Activated CD8-positive, alpha-beta T cell treated with anti-CD3 and anti-CD28 coated beads for 36 hours (primary cell): ENCODE data around the gene LDLR. TPM values are rescaled to one million over a fixed set of nuclear protein-coding genes. Genes with fewer than 3 reads are reported as not detected.
"Not testable (repeated sequence)": the region's sequence is repeated elsewhere in the genome, so short reads cannot be mapped to it uniquely, and the experiment has no call there.

Experiments used
- ATAC-seq: fragments of 200-7000 bp; cut with Tn5 transposase; one replicate; pipeline ENCODE4 v1.10.0; 2021; ENCODE audit warnings: mild to moderate bottlenecking, moderate library complexity
- CTCF ChIA-PET: fragments of 350-600 bp; sonication (Branson Sonifier 250); formaldehyde crosslinking; loops from one replicate; lab custom pipeline; 2021; ENCODE audit warnings: antibody characterized with exemption; lab: Charles Lee
- POLR2A ChIA-PET: fragments of 350-600 bp; sonication (Branson Sonifier 250); formaldehyde crosslinking; loops from one replicate; lab custom pipeline; 2021; ENCODE audit warnings: antibody characterized with exemption; lab: Charles Lee
- DNase-seq: peaks from one replicate; pipeline ENCODE4 v3.0.0-alpha.2; 2020
- H3K27ac Mint-ChIP-seq: one replicate; pipeline ENCODE4 v1.8.0; 2021; ENCODE audit warnings: mild to moderate bottlenecking, mixed read lengths
- H3K27me3 Mint-ChIP-seq: one replicate; pipeline ENCODE4 v1.8.0; 2021; ENCODE audit warnings: mixed read lengths
- H3K36me3 Mint-ChIP-seq: one replicate; pipeline ENCODE4 v1.8.0; 2021; ENCODE audit warnings: low read depth, mixed read lengths
- H3K4me1 Mint-ChIP-seq: one replicate; pipeline ENCODE4 v1.8.0; 2021; ENCODE audit warnings: low read depth, mixed read lengths
- H3K4me3 Mint-ChIP-seq: one replicate; pipeline ENCODE4 v1.8.0; 2021; ENCODE audit warnings: mild to moderate bottlenecking, moderate library complexity, mixed read lengths
- H3K9me3 Mint-ChIP-seq: one replicate; pipeline ENCODE4 v1.8.0; 2021; ENCODE audit warnings: mixed read lengths
- intact Hi-C: fragments of 100-400 bp; cut with micrococcal nuclease; formaldehyde crosslinking; loops from one replicate; pipeline ENCODE4 v1.10.0; 2022
- total RNA-seq, 2 experiments: library from RNA; stranded (reverse); gene quantifications; one replicate each; pipeline ENCODE4 v1.2.3, GENCODE V29; 2021
- TF ChIP-seq, protein P1 (sequence below): fragments of 200-600 bp; IDR thresholded peaks from one replicate; pipeline ENCODE4 v1.8.0; 2022; ENCODE audit warnings: antibody characterized with exemption, mild to moderate bottlenecking

LDLR gene
- total RNA-seq, 2 experiments from 2014 or later = 54.7 to 56.5 TPM

GRCh38 chr19:11115042-11115441, 25.8 kb downstream of the LDLR start:
- intact Hi-C loops = no loop called here
- TF ChIP-seq, protein P1, sequence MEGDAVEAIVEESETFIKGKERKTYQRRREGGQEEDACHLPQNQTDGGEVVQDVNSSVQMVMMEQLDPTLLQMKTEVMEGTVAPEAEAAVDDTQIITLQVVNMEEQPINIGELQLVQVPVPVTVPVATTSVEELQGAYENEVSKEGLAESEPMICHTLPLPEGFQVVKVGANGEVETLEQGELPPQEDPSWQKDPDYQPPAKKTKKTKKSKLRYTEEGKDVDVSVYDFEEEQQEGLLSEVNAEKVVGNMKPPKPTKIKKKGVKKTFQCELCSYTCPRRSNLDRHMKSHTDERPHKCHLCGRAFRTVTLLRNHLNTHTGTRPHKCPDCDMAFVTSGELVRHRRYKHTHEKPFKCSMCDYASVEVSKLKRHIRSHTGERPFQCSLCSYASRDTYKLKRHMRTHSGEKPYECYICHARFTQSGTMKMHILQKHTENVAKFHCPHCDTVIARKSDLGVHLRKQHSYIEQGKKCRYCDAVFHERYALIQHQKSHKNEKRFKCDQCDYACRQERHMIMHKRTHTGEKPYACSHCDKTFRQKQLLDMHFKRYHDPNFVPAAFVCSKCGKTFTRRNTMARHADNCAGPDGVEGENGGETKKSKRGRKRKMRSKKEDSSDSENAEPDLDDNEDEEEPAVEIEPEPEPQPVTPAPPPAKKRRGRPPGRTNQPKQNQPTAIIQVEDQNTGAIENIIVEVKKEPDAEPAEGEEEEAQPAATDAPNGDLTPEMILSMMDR = no peak
- Mint-ChIP-seq H3K27ac (no peak overlapping the region), H3K4me3 (no peak overlapping the region), H3K36me3 (peaks cover 62% of the 10 kb centered on the region), H3K9me3 (no peaks in the 10 kb centered on the region), H3K4me1 (no peaks in the 10 kb centered on the region), H3K27me3 (no peaks in the 10 kb centered on the region)
- no peak for ATAC-seq
- ChIA-PET POLR2A (interaction anchor here (1.3 to 1.6 kb wide), 2 partner anchors 15 to 17 kb away, joined by 4 to 5 read pairs; no protein-coding TSS in a partner anchor), CTCF (interaction anchor here (0.9 to 1.3 kb wide), 2 partner anchors 11 kb away, joined by 3 to 6 read pairs; no protein-coding TSS in a partner anchor)
- no peak for DNase-seq

DNA sequence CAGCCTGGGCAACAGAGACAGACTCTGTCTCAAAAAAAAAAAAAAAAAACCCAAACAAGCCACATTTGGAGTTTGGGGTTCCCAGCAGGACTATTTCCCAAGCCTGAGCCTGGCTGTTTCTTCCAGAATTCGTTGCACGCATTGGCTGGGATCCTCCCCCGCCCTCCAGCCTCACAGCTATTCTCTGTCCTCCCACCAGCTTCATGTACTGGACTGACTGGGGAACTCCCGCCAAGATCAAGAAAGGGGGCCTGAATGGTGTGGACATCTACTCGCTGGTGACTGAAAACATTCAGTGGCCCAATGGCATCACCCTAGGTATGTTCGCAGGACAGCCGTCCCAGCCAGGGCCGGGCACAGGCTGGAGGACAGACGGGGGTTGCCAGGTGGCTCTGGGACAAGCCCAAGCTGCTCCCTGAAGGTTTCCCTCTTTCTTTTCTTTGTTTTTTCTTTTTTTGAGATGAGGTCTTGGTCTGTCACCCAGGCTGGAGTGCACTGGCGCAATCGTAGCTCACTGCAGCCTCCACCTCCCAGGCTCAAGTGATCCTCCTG, 26.7 kb downstream of the LDLR start:
- Mint-ChIP-seq H3K4me3 (no peak overlapping the region), H3K36me3 (peaks cover 62% of the 10 kb centered on the region), H3K9me3 (no peaks in the 10 kb centered on the region), H3K27ac (no peak overlapping the region), H3K4me1 (no peaks in the 10 kb centered on the region), H3K27me3 (no peaks in the 10 kb centered on the region)
- no peak for ATAC-seq
- intact Hi-C loops = no loop called here
- POLR2A ChIA-PET = interaction anchor here (0.7 to 1.7 kb wide), 6 partner anchors 10 to 26 kb away, joined by 4 to 5 read pairs (median 4); partner anchors contain the start of gene LDLR
- TF ChIP-seq, protein P1 = no peak
- no peak for DNase-seq
- CTCF ChIA-PET = interaction anchor here (0.9 to 2.1 kb wide), 2 partner anchors 10 to 80 kb away, joined by 3 to 6 read pairs; no protein-coding TSS in a partner anchor

- ChIA-PET CTCF (interaction anchor here (1.1 to 2.1 kb wide), 2 partner anchors 9 to 81 kb away, joined by 3 to 6 read pairs; no protein-coding TSS in a partner anchor), POLR2A (interaction anchor here (1.3 to 1.7 kb wide), 4 partner anchors 13 to 27 kb away, joined by 4 to 5 read pairs (median 5); partner anchors contain the start of gene LDLR)
- H3K36me3 Mint-ChIP-seq = peaks cover 62% of the 10 kb centered on the region
- H3K27me3 Mint-ChIP-seq = no peaks in the 10 kb centered on the region
- no peaks in the 10 kb centered on the region for H3K9me3 Mint-ChIP-seq
- ATAC-seq (no peak), DNase-seq (no peak)
- no peak overlapping the region for H3K4me3 Mint-ChIP-seq
- intact Hi-C loops = no loop called here
- no peaks in the 10 kb centered on the region for H3K4me1 Mint-ChIP-seq
- H3K27ac Mint-ChIP-seq = no peak overlapping the region
- TF ChIP-seq, protein P1 = no peak
Measured at GRCh38 chr19:11116507-11116906, 27.2 kb downstream of the LDLR start.

- CTCF ChIA-PET, intact Hi-C loops, H3K4me1 Mint-ChIP-seq, POLR2A ChIA-PET, H3K9me3 Mint-ChIP-seq, H3K27ac Mint-ChIP-seq, DNase-seq, H3K27me3 Mint-ChIP-seq, H3K4me3 Mint-ChIP-seq, ATAC-seq: not testable (repeated sequence)
- H3K36me3 Mint-ChIP-seq = peaks cover 52% of the 10 kb centered on the region
Measured at GRCh38 chr19:11121963-11122362, 32.7 kb downstream of the LDLR start.

GRCh38 chr19:11123114-11123513, 33.9 kb downstream of the LDLR start:
- POLR2A ChIA-PET = interaction anchor here (0.6 to 1.7 kb wide), 2 partner anchors 14 to 121 kb away, joined by 4 read pairs; no protein-coding TSS in a partner anchor
- no peak overlapping the region for H3K4me3 Mint-ChIP-seq
- H3K27me3 Mint-ChIP-seq = no peaks in the 10 kb centered on the region
- H3K27ac Mint-ChIP-seq = no peak overlapping the region
- CTCF ChIA-PET = interaction anchor here (0.6 kb wide), 1 partner anchor 27 kb away, joined by 3 read pairs; no protein-coding TSS in a partner anchor
- H3K36me3 Mint-ChIP-seq = peaks cover 53% of the 10 kb centered on the region
- TF ChIP-seq, protein P1 = no peak
- DNase-seq (no peak), ATAC-seq (no peak)
- peaks cover 2% of the 10 kb centered on the region for H3K4me1 Mint-ChIP-seq
- no peaks in the 10 kb centered on the region for H3K9me3 Mint-ChIP-seq
- intact Hi-C loops = no loop called here

GRCh38 chr19:11124157-11124556, 34.9 kb downstream of the LDLR start:
- intact Hi-C loops, H3K9me3 Mint-ChIP-seq, H3K27me3 Mint-ChIP-seq, ATAC-seq, H3K4me3 Mint-ChIP-seq, H3K4me1 Mint-ChIP-seq, H3K27ac Mint-ChIP-seq, CTCF ChIA-PET, DNase-seq: not testable (repeated sequence)
- POLR2A ChIA-PET = interaction anchor here (0.6 to 1.7 kb wide), 4 partner anchors 15 to 214 kb away, joined by 3 to 4 read pairs (median 3); no protein-coding TSS in a partner anchor
- peaks cover 50% of the 10 kb centered on the region for H3K36me3 Mint-ChIP-seq
